ENCODE results near the gene MARCHF2. TPM values are rescaled to one million over a fixed set of nuclear protein-coding genes. Genes with fewer than 3 reads are reported as not detected.

Gene MARCHF2
- polyA plus RNA-seq, 1 of the 3 experiments (the other 2 are of a cell fraction), result 57.2 TPM

DNA sequence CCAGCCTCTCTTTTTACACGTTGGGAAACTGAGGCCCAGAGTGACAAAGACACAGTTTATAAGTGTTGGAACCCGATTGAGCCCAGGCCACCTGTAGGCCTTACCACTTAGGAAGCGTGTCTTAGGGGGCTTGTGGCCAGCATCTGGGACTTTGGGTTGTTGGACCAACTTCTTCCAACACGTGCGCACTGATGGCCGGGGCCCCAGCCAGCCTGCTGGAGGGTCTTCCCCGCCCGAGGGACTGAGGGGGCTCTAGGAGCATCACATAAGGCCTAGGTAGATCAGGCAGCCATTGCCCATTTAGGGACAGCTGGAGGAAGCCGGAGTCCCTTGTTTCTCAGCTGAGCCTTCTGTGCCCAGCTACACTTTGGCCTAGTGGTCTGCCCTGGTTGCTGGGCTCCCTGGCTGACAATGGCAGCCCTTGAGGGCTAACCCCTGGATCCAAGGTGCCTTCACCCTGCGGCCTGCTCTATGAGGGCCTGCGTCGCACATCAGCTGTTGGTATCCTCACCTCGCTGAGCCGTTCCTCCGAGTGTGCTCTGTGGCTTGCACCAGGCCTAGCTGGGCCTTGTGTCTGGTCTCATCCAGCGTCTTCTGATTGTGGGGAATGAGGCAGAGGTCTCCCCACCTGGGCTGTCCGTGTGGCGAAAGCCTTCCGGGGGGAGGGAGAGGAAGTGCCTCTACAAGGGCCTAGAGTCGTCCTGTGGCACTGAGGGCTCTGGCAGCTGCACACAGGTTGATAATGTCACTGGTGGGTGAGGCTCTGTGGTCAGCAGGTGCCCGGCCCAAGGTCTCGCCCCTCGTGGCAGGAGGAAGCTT, 21.7 kb upstream of the MARCHF2 start:
- H3K4me1 ChIP-seq (ENCODE audit: control insufficient read depth in 1 of 2, insufficient read depth in 2 of 2, low read depth in 1 of 2, low read length in 1 of 2), result peaks cover 14 to 31% of the 10 kb centered on the region in 2 experiments; a peak in 2 of 4 replicates
- no peak overlapping the region for H2AFZ ChIP-seq (ENCODE audit: low read depth)
- H4K20me1 ChIP-seq (ENCODE audit: insufficient read depth), result peaks cover 56% of the 10 kb centered on the region
- H3K9me2 ChIP-seq, result no peaks in the 10 kb centered on the region
- no peaks in the 10 kb centered on the region for H3K27me3 ChIP-seq (ENCODE audit: insufficient read depth)
- WGBS (ENCODE audit: low lambda C conversion rate), result 69% methylated on average over 14 of the region's 23 CpGs
- peaks cover 16% of the 10 kb centered on the region for H3F3A ChIP-seq (replicated peaks; ENCODE audit: insufficient read depth)
- H3K79me2 ChIP-seq (ENCODE audit: insufficient read depth), result peaks cover 72% of the 10 kb centered on the region
- H3K4me3 ChIP-seq (ENCODE audit: low read depth in 2 of 2, low read length in 1 of 2), result peak overlapping the region; percentile 39 to 54; a peak in 3 of 4 replicates
- peak overlapping the region; percentile 94 for H3K4me2 ChIP-seq
- H3K27ac ChIP-seq (ENCODE audit: low read depth in 2 of 2, low read length in 1 of 2), result peak overlapping the region in 1 of 2 experiments; percentile 80; a peak in 2 of 4 replicates
- CTCF ChIA-PET, result interaction anchor here (0.9 to 8.0 kb wide), 2 partner anchors 37 to 115 kb away, joined by 3 to 78 read pairs; no protein-coding TSS in a partner anchor
- POLR2A ChIA-PET, result interaction anchor here (0.6 to 1.9 kb wide), 5 partner anchors 22 to 880 kb away, joined by 3 to 4 read pairs (median 3); partner anchors contain the start of genes MARCHF2 and ZNF414
- H3K9me3 ChIP-seq, result no peaks in the 10 kb centered on the region
- DNase-seq, result no peak
- peaks cover 0 to 7% of the 10 kb centered on the region in 2 experiments for H3K36me3 ChIP-seq (replicated peaks in 1 of 2; ENCODE audit: control insufficient read depth in 1 of 2, insufficient read depth in 2 of 2, low read length in 1 of 2)
- TF ChIP-seq SMC3 (IDR thresholded peaks at IDR 0.05; ENCODE audit: low read depth, low read length), result no peak
- TF ChIP-seq POLR2AphosphoS5 (IDR thresholded peaks at IDR 0.05; ENCODE audit: low read depth, low read length), result no peak
- no peak for TF ChIP-seq EP300 (IDR thresholded peaks at IDR 0.05; ENCODE audit: borderline replicate concordance in 1 of 2, low read depth in 1 of 2, low read length in 1 of 2)
- TF ChIP-seq MXI1 (IDR thresholded peaks at IDR 0.05; ENCODE audit: low read depth, low read length), result no peak
- TF ChIP-seq, protein P1, sequence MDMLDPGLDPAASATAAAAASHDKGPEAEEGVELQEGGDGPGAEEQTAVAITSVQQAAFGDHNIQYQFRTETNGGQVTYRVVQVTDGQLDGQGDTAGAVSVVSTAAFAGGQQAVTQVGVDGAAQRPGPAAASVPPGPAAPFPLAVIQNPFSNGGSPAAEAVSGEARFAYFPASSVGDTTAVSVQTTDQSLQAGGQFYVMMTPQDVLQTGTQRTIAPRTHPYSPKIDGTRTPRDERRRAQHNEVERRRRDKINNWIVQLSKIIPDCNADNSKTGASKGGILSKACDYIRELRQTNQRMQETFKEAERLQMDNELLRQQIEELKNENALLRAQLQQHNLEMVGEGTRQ (IDR thresholded peaks at IDR 0.05; ENCODE audit: borderline replicate concordance, low read depth, low read length), result no peak
- TF ChIP-seq JUND (IDR thresholded peaks at IDR 0.05), result no peak
- TF ChIP-seq GABPA (IDR thresholded peaks at IDR 0.05; ENCODE audit: low read depth), result no peak
- peak overlapping the region; percentile 28; the same call in 1 of the 2 replicates for H3K9ac ChIP-seq

DNA sequence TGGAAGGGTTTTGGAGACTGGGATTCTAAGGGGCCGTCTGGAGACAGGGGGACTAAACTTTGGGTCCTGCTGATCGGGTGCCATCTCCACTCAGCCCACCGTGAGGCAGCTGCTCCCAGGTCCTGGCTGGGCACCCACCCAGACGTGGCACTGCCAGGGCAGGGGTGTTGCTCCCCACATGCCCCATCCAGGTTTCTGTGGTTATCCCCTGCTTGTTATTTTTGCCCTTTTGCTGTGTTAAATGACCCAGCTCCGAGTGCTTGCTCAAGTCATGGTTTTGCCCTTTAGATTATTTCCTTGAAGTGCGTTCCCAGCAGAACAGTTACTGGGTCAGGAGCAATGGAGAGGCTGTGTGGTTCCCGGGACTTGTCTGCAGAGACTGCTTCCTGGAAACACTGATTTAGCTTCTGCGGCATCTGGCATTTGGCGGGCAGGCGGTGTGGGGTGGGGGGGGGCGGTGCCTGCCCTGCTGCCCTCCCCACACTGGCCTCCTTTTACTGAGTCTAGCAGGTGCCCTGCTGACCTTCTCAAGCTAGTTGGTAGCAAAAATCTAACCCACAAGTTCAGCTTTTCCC, 21.0 kb upstream of the MARCHF2 start:
- peaks cover 16% of the 10 kb centered on the region for H3F3A ChIP-seq (replicated peaks; ENCODE audit: insufficient read depth)
- H3K9me3 ChIP-seq, result no peaks in the 10 kb centered on the region
- H4K20me1 ChIP-seq (ENCODE audit: insufficient read depth), result peaks cover 60% of the 10 kb centered on the region
- 27% methylated on average over 3 of the region's 11 CpGs for WGBS (ENCODE audit: low lambda C conversion rate)
- H3K36me3 ChIP-seq (replicated peaks in 1 of 2; ENCODE audit: control insufficient read depth in 1 of 2, insufficient read depth in 2 of 2, low read length in 1 of 2), result peaks cover 0 to 7% of the 10 kb centered on the region in 2 experiments
- H3K27ac ChIP-seq (ENCODE audit: low read depth in 2 of 2, low read length in 1 of 2), result peak overlapping the region in 1 of 2 experiments; percentile 80; a peak in 2 of 4 replicates
- H3K4me3 ChIP-seq (ENCODE audit: low read depth in 2 of 2, low read length in 1 of 2), result peak overlapping the region; percentile 39; a peak in 3 of 4 replicates
- H3K27me3 ChIP-seq (ENCODE audit: insufficient read depth), result no peaks in the 10 kb centered on the region
- peaks cover 14 to 34% of the 10 kb centered on the region in 2 experiments; a peak in 2 of 4 replicates for H3K4me1 ChIP-seq (ENCODE audit: control insufficient read depth in 1 of 2, insufficient read depth in 2 of 2, low read depth in 1 of 2, low read length in 1 of 2)
- peak; percentile 57 for DNase-seq
- no peak overlapping the region for H3K9ac ChIP-seq
- H3K79me2 ChIP-seq (ENCODE audit: insufficient read depth), result peaks cover 77% of the 10 kb centered on the region
- POLR2A ChIA-PET, result interaction anchor here (0.6 to 1.9 kb wide), 4 partner anchors 19 to 881 kb away, joined by 3 to 4 read pairs (median 3); partner anchors contain the start of genes MARCHF2 and ZNF414
- CTCF ChIA-PET, result interaction anchor here (0.9 to 8.0 kb wide), 2 partner anchors 38 to 114 kb away, joined by 3 to 78 read pairs; no protein-coding TSS in a partner anchor
- peak overlapping the region; percentile 94 for H3K4me2 ChIP-seq
- H2AFZ ChIP-seq (ENCODE audit: low read depth), result no peak overlapping the region
- H3K9me2 ChIP-seq, result no peaks in the 10 kb centered on the region
- TF ChIP-seq TCF12 (IDR thresholded peaks at IDR 0.05), result 0 out of 2 replicates have a peak, but pooled peaks have one; percentile 12
- TF ChIP-seq GABPA (IDR thresholded peaks at IDR 0.05; ENCODE audit: low read depth), result no peak
- no peak for TF ChIP-seq ELF1 (IDR thresholded peaks at IDR 0.05)
- no peak for TF ChIP-seq EP300 (IDR thresholded peaks at IDR 0.05; ENCODE audit: borderline replicate concordance in 1 of 2, low read depth in 1 of 2, low read length in 1 of 2)
- TF ChIP-seq, protein P1 (IDR thresholded peaks at IDR 0.05; ENCODE audit: borderline replicate concordance, low read depth, low read length), result no peak
- no peak for TF ChIP-seq MEF2A (IDR thresholded peaks at IDR 0.05; ENCODE audit: borderline replicate concordance, low read depth)
- no peak for TF ChIP-seq NRF1 (IDR thresholded peaks at IDR 0.05; ENCODE audit: low read depth, low read length)
- peak; percentile 23 for TF ChIP-seq CHD2 (IDR thresholded peaks at IDR 0.05; ENCODE audit: low read length, partially characterized antibody)
- TF ChIP-seq FOXM1 (IDR thresholded peaks at IDR 0.05; ENCODE audit: low read depth), result no peak
- 0 out of 2 replicates have a peak, but pooled peaks have one; percentile 3 for TF ChIP-seq RAD21 (IDR thresholded peaks at IDR 0.05; ENCODE audit: low read length)
- TF ChIP-seq MXI1 (IDR thresholded peaks at IDR 0.05; ENCODE audit: low read depth, low read length), result peak; percentile 55; the same call in 1 of the 2 replicates
